Bronchial epithelial cell (primary cell): ENCODE measurements around the gene SOX10. TPM values are rescaled to one million over a fixed set of nuclear protein-coding genes. Genes with fewer than 3 reads are reported as not detected.

Experiments used
- DNase-seq: peaks from one replicate; pipeline ENCODE4 v3.0.0-alpha.2; 2010; ENCODE audit warnings: low read depth
- FAIRE-seq: peaks from 2 replicates; lab custom pipeline; 2011; peaks lifted over from hg19 to GRCh38; lab: Jason Lieb, UNC
- H3K27me3 ChIP-seq: 2 replicates; pipeline ENCODE4 v1.5.1; 2011; ENCODE audit warnings: low read length; ENCODE audit not compliant: control insufficient read depth, insufficient read depth
- H3K36me3 ChIP-seq: 2 replicates; pipeline ENCODE4 v1.5.1; 2011; ENCODE audit warnings: low read length; ENCODE audit not compliant: control insufficient read depth, insufficient read depth
- H3K4me3 ChIP-seq: 2 replicates; pipeline ENCODE4 v1.5.1; 2011; ENCODE audit warnings: mild to moderate bottlenecking, low read depth, low read length, control low read depth
- total RNA-seq: library from RNA; depleted of rRNA; stranded (reverse); fragments of >200 nt; gene quantifications from 2 replicates; pipeline ENCODE4 v1.2.1, GENCODE V29; 2014
- TF ChIP-seq, protein P1 (sequence below): IDR thresholded peaks from 2 replicates; pipeline ENCODE4 v1.5.1; 2011; ENCODE audit warnings: mild to moderate bottlenecking, moderate library complexity, low read length, control low read depth, inconsistent platforms; ENCODE audit not compliant: insufficient read depth, severe bottlenecking

The SOX10 gene
- total RNA-seq, 1 donor from 2014 or later = not detected

DNA sequence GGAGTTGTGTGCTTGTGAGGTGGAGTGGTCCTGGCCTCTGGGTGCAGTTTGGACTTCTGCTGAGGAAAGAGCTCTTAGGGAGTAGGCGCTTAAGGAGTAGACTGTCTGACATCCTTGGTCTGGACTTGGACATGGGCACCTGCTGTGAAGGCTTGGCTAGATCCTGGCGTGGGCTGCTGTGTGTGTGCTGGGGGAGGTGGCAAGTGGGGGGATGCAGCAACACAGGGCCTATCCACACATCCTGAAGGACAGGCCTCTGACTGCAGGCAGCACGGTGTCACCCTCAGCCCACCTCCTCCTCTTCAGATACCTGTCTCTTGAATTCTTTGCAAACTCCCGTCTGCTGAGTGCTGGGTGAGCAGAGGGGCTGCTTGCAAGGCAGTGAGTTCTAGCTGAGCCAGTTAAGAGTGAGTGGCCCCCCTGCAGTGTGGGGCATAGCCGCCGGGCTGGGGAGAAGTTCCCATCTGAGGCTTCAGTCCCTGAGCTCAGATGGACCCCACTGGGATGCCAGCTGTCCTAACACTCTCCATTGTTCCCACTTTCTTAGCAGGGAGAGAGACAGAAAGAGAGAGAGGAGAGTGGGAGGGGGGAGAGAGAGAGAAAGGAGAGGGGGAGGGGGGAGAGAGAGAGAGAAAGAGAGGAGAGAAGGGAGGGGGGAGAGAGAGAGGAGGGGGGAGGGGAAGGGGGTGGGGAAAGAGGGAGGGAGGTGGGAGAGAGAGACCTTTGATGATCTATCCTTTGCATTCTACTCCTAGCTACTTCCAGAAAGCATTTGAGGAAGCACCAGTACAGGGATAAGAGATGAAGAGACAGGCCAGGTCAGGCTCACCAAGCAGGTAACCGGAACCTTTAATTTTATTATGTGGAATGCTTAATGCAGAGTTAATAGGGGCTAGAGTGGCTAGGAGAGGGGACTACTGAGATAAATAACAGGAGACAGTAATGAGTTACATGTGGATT lies 12.6 kb downstream of the SOX10 start:
- FAIRE-seq (no peak), DNase-seq (no peak)
- Histone ChIP-seq H3K4me3 (no peak overlapping the region), H3K27me3 (no peaks in the 10 kb centered on the region), H3K36me3 (peaks cover 21% of the 10 kb centered on the region)
- TF ChIP-seq, protein P1, sequence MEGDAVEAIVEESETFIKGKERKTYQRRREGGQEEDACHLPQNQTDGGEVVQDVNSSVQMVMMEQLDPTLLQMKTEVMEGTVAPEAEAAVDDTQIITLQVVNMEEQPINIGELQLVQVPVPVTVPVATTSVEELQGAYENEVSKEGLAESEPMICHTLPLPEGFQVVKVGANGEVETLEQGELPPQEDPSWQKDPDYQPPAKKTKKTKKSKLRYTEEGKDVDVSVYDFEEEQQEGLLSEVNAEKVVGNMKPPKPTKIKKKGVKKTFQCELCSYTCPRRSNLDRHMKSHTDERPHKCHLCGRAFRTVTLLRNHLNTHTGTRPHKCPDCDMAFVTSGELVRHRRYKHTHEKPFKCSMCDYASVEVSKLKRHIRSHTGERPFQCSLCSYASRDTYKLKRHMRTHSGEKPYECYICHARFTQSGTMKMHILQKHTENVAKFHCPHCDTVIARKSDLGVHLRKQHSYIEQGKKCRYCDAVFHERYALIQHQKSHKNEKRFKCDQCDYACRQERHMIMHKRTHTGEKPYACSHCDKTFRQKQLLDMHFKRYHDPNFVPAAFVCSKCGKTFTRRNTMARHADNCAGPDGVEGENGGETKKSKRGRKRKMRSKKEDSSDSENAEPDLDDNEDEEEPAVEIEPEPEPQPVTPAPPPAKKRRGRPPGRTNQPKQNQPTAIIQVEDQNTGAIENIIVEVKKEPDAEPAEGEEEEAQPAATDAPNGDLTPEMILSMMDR = no peak

DNA sequence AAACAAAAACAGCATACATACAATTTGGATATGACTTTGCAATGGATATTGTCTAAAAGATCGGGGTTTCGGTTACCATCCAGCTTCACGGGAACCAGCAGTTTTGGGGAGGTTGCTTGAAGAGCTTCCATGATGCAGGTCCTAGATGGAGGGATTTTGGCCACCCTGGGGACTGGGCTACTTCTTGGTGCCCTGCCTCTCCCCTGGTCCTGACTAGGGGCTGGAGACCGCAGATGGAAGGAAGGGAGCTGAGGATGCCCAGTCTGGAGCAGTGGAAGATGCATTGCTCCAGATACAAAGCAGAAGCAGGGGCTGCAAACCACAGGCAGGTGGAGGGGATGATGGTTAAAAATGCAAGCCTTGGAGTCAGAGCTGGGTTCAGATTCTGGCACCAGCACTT lies 13.5 kb downstream of the SOX10 start:
- Histone ChIP-seq H3K27me3 (no peaks in the 10 kb centered on the region), H3K4me3 (no peak overlapping the region), H3K36me3 (peaks cover 22% of the 10 kb centered on the region)
- FAIRE-seq = no peak
- TF ChIP-seq, protein P1 = no peak
- DNase-seq = no peak

DNA sequence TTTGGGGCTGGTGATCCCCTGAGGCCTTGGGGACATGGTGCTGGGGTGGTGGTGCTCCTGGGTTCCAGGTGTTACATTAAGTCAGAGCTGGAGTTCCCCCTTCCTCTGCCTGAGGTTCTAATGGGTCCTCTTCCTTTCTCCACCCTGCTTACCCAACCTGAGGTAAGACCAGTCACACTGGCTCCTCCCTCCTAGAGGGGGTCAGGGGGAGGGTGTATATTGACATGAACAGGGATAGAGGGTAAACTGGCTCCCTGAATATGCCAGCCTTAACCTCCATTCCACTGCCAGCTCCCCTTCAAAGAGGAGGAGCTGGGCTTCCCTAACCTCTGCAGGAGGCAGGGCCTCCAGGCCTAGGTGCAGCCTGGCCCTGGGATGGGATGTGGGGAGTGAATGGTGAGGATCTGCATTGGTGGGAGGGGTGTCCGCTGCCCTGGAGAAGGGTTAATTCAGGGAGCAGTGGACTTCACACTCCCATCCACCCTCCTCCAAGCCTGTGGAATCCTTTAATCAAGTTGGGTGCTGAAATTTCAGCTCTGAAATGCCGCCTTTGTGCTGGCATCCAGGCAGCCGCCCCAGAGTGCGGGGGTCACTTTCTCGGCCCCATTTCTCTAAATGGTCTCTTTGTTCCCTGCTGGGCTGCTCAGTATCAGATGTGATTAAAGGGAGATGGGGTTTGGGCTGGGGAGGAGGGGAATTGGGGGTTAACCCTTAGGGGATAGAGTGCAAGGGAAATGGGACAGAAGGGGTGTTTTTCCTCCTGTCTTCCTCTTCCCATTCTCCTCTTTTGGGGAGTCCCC lies 15.7 kb downstream of the SOX10 start:
- TF ChIP-seq, protein P1 = no peak
- DNase-seq (no peak), FAIRE-seq (no peak)
- H3K4me3 ChIP-seq = no peak overlapping the region
- H3K27me3 ChIP-seq = no peaks in the 10 kb centered on the region
- peaks cover 26% of the 10 kb centered on the region for H3K36me3 ChIP-seq

DNA sequence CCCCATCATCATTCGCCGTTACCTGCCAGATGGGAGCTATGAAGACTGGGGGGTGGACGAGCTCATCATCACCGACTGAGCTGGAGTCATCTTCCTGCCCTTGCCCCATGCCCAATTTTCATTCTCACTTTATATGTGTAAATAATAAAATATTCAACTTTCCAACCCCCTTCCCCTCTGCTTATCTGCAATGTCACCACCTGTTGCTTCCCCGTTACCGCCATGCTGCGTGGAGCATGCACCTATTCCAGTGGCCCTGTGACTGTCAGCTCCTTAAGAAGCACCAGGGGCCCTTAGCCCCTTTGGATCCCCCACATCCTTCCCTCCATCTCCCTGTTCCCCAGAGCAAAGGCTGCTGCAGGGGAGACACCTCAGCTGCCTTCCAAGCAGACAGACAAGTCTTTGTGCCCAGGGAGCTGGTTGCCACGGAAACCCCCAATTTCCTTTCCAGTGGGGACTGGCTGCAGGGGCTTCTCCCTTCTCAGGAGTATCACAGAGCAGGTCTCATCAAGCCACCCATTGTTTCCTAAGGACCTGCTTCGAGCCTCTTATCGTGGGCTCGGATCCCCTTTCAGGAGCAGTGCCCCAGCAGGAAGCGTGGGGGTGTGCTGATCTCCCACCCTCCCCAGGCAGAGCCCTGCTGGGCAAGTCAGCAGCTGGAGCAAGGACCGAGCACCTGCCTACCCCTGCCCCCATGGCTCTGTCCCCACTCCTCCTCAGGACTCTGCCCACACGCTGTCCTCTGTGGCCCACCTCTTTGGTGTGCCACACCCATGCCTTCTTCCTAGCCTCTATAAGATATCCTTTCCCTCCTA lies 16.5 kb downstream of the SOX10 start:
- no peak for FAIRE-seq
- peaks cover 29% of the 10 kb centered on the region for H3K36me3 ChIP-seq
- TF ChIP-seq, protein P1 = no peak

DNA sequence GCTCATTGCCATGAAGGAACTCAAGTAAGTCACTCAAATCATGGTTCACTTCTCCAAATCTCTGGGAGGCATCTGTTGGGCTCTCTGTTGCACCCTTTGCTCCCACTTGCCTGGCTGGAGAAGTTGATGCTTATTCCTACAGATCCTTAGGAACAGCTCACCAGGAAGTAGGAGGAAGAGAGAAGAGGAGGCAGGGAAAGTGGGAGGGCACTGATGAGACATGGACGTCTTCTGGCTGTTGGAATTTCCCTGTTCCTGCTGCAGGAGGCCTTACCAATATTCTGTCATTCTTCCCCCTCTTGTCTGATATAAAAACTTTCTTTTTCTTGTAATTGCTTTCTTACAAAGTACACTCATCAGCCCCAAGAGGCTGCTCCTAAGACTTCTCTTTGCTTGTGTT lies 17.2 kb downstream of the SOX10 start:
- TF ChIP-seq, protein P1 = no peak
- H3K4me3 ChIP-seq = no peak overlapping the region
- DNase-seq (no peak), FAIRE-seq (no peak)
- no peaks in the 10 kb centered on the region for H3K27me3 ChIP-seq
- H3K36me3 ChIP-seq = peaks cover 27% of the 10 kb centered on the region

More for the DNA sequence above, 16.5 kb downstream of the SOX10 start:
- H3K27me3 ChIP-seq = no peaks in the 10 kb centered on the region
- DNase-seq = no peak
- no peak overlapping the region for H3K4me3 ChIP-seq
